KMS-11 (cell line): ENCODE measurements around the gene ESPNL.

Experiments
- H2AFZ ChIP-seq: fragments of 200-600 bp; sonication (generic); 2 replicates; pipeline ENCODE4 v1.6.1; 2016; ENCODE audit warnings: antibody characterized with exemption, mixed run types, low read depth
- H3K27ac ChIP-seq: fragments of 200-600 bp; sonication (generic); 2 replicates; pipeline ENCODE4 v1.6.1; 2016; ENCODE audit warnings: mild to moderate bottlenecking, mixed run types
- H3K27me3 ChIP-seq: fragments of 200-600 bp; sonication (generic); 2 replicates; pipeline ENCODE4 v1.6.1; 2017; ENCODE audit warnings: mild to moderate bottlenecking, low read depth, mixed run types, moderate library complexity; ENCODE audit not compliant: insufficient read depth
- H3K36me3 ChIP-seq: fragments of 200-600 bp; sonication (generic); 2 replicates; pipeline ENCODE4 v1.6.1; 2017; ENCODE audit warnings: mild to moderate bottlenecking, mixed run types; ENCODE audit not compliant: insufficient read depth
- H3K4me1 ChIP-seq: fragments of 200-600 bp; sonication (generic); 2 replicates; pipeline ENCODE4 v1.6.1; 2016; ENCODE audit warnings: mild to moderate bottlenecking, low read depth, mixed run types; ENCODE audit not compliant: poor library complexity, severe bottlenecking
- H3K4me2 ChIP-seq: fragments of 200-600 bp; sonication (generic); 2 replicates; pipeline ENCODE4 v1.7.0; 2016; ENCODE audit warnings: mild to moderate bottlenecking, mixed run types
- H3K4me3 ChIP-seq: fragments of 200-600 bp; sonication (generic); IDR thresholded peaks from 2 replicates; pipeline ENCODE4 v1.6.1; 2017; ENCODE audit warnings: low read depth, low read length, mixed read lengths; ENCODE audit not compliant: insufficient read depth
- H3K79me2 ChIP-seq: fragments of 200-600 bp; sonication (generic); 2 replicates; pipeline ENCODE4 v1.6.1; 2016; ENCODE audit warnings: low read depth, mixed run types; ENCODE audit not compliant: insufficient read depth
- H3K9ac ChIP-seq: fragments of 200-600 bp; sonication (generic); 2 replicates; pipeline ENCODE4 v1.6.1; 2016; ENCODE audit warnings: mild to moderate bottlenecking, mixed run types
- H4K20me1 ChIP-seq: fragments of 200-600 bp; sonication (generic); 2 replicates; pipeline ENCODE4 v1.6.1; 2016; ENCODE audit warnings: mild to moderate bottlenecking, mixed run types; ENCODE audit not compliant: insufficient read depth
- CTCF ChIP-seq: fragments of 200-600 bp; sonication (generic); conservative IDR thresholded peaks from 2 replicates; pipeline ENCODE4 v1.6.1; 2017; ENCODE audit warnings: low read depth, mild to moderate bottlenecking, antibody characterized with exemption, low read length, moderate library complexity, mixed read lengths

ESPNL gene

GRCh38 chr2:238120463-238121298 lies 20.5 kb downstream of the ESPNL start:
- H3K4me1 ChIP-seq = peaks cover 9% of the 10 kb centered on the region
- H3K4me3 ChIP-seq = no peak overlapping the region
- H3K36me3 ChIP-seq = no peaks in the 10 kb centered on the region
- no peak overlapping the region for H3K27ac ChIP-seq
- H3K79me2 ChIP-seq = no peaks in the 10 kb centered on the region
- TF ChIP-seq CTCF = no peak
- no peak overlapping the region; the same call in 1 of the 2 replicates for H3K4me2 ChIP-seq
- H4K20me1 ChIP-seq = no peaks in the 10 kb centered on the region
- no peak overlapping the region for H3K9ac ChIP-seq
- H3K27me3 ChIP-seq = no peaks in the 10 kb centered on the region; the same call in 1 of the 2 replicates
- no peak overlapping the region for H2AFZ ChIP-seq

- Histone ChIP-seq H4K20me1 (no peaks in the 10 kb centered on the region), H3K27me3 (no peaks in the 10 kb centered on the region; the same call in 1 of the 2 replicates), H2AFZ (no peak overlapping the region), H3K27ac (no peak overlapping the region), H3K4me2 (no peak overlapping the region), H3K4me1 (peaks cover 9% of the 10 kb centered on the region), H3K4me3 (no peak overlapping the region), H3K79me2 (no peaks in the 10 kb centered on the region), H3K9ac (no peak overlapping the region), H3K36me3 (no peaks in the 10 kb centered on the region)
- no peak for TF ChIP-seq CTCF
Observed at GRCh38 chr2:238121511-238122286, 21.6 kb downstream of the ESPNL start.

GRCh38 chr2:238122287-238123217 lies 22.4 kb downstream of the ESPNL start:
- no peaks in the 10 kb centered on the region for H4K20me1 ChIP-seq
- H3K27ac ChIP-seq = no peak overlapping the region
- H3K27me3 ChIP-seq = no peaks in the 10 kb centered on the region; the same call in 1 of the 2 replicates
- H3K4me1 ChIP-seq = peaks cover 9% of the 10 kb centered on the region
- H3K4me2 ChIP-seq = no peak overlapping the region
- no peaks in the 10 kb centered on the region for H3K36me3 ChIP-seq
- H3K79me2 ChIP-seq = no peaks in the 10 kb centered on the region
- no peak overlapping the region for H2AFZ ChIP-seq
- no peak overlapping the region for H3K9ac ChIP-seq
- no peak overlapping the region for H3K4me3 ChIP-seq
- no peak for TF ChIP-seq CTCF
